A673 (cell line): ENCODE measurements around the gene TOB2.

ENCODE experiments used
- CTCF ChIP-seq: fragments of 300-800, 200-600 bp; sonication (generic); conservative IDR thresholded peaks from 2 replicates; pipeline ENCODE4 v1.5.1; 2017; ENCODE audit warnings: low read depth, mild to moderate bottlenecking, antibody characterized with exemption, low read length, moderate library complexity, mixed read lengths
- EZH2 ChIP-seq: fragments of 200-600 bp; sonication (generic); IDR thresholded peaks from 2 replicates; pipeline ENCODE4 v1.6.1; 2017; ENCODE audit warnings: borderline replicate concordance, low read depth, mild to moderate bottlenecking, mixed read lengths, antibody characterized with exemption, low read length; ENCODE audit not compliant: poor library complexity, severe bottlenecking

- TF ChIP-seq CTCF (no peak), EZH2 (no peak)
These were observed 16.7 kb downstream of the TOB2 start for GRCh38 chr22:41429951-41430332.
